IMR-90 (cell line): ENCODE data around the gene MAP3K9.

Experiments
- CEBPB ChIP-seq: IDR thresholded peaks from 2 replicates; pipeline ENCODE4 v1.6.1; 2012; ENCODE audit warnings: low read depth, low read length, improper control_type of control experiment
- NFE2L2 ChIP-seq: fragments of 150-350 bp; IDR thresholded peaks from 2 replicates; pipeline ENCODE4 v1.6.1; 2016; ENCODE audit warnings: low read depth, mild to moderate bottlenecking, low read length
- POLR2A ChIP-seq: IDR thresholded peaks from 2 replicates; pipeline ENCODE4 v1.6.1; 2012; ENCODE audit warnings: mild to moderate bottlenecking, low read depth, low read length
- RAD21 ChIP-seq: IDR thresholded peaks from 2 replicates; pipeline ENCODE4 v1.6.1; 2012; ENCODE audit warnings: low read length, improper control_type of control experiment

GRCh38 chr14:70823281-70823680 lies 14.0 kb upstream of the MAP3K9 start:
- TF ChIP-seq CEBPB (no peak), POLR2A (no peak), NFE2L2 (no peak), RAD21 (no peak)
